SH-SY5Y (cell line): Measurements from ENCODE around the gene DNAAF5.

ENCODE experiments used
- GATA2 ChIP-seq: IDR thresholded peaks from 2 replicates; pipeline ENCODE4 v1.6.1; 2011; ENCODE audit warnings: mild to moderate bottlenecking, low read depth, low read length
- GATA3 ChIP-seq: IDR thresholded peaks from 2 replicates; pipeline ENCODE4 v1.6.1; 2011; ENCODE audit warnings: low read depth, mild to moderate bottlenecking, low read length, moderate library complexity

The DNAAF5 gene

DNA sequence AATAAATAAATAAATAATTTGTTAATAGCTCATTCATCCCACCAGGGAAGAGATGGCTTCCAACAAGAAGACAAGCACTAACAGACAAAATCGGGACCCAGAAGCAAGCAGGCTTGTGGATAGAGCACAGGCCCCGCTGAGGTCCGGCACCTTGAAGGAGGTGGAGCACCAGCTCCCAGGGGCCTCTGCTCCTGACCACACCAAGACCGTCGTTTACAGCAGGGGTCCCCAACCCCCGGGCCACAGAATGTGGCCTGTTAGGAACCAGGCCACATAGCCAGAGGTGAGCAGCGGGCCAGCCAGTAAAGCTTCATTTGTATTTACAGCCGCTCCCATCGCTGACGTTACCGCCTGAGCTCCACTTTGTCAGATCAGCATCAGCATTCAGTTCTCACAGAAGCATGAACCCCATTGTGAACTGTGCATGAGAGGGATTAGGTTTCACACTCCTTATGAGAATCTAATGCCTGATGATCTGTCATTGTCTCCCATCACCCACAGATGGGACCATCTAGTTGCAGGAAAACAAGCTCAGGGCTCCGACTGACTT lies 72.5 kb downstream of the DNAAF5 start:
- TF ChIP-seq GATA2 (no peak), GATA3 (no peak)

DNA sequence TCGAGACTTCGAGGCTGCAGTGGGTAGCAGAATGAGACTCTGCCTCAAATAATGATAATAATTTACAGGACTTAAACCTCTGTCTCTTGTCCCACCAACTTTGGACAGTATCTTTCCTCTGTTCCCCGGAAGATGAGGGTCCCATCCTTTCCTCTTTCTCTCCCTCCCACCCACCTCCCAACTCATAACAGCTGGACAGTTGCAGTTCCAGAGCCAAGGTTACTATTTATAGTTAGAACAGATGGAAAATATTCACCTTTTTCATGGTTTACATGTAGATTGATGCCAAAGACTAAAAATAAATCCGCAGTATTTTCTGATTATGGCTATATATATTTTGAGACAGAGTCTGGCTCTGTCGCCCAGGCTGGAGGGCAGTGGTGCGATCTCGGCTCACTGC lies 74.2 kb downstream of the DNAAF5 start:
- TF ChIP-seq GATA3: no peak
- no peak for TF ChIP-seq GATA2

DNA sequence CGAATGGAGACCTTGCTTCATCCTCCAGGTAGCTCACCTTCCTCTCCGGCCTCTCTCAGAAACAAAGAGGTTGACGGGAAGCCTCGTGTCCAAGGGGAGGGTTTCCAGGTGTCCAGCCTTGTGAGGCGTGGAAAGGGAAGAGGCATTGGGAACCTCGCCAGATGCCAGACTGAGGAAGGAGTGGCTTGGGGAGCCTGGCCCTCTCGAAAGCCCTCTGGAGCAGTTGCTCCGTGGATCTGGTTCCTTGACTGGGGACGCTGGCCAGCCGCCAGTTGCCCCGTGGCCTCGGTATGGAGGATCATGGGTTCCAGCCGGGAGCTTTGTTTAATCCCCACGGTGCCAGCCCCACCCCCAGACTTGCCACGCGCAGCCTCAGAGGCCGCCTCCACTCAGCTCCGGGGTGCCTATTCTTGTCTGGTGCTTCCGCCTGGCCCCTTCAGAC lies 75.5 kb downstream of the DNAAF5 start:
- no peak for TF ChIP-seq GATA2
- TF ChIP-seq GATA3: no peak

DNA sequence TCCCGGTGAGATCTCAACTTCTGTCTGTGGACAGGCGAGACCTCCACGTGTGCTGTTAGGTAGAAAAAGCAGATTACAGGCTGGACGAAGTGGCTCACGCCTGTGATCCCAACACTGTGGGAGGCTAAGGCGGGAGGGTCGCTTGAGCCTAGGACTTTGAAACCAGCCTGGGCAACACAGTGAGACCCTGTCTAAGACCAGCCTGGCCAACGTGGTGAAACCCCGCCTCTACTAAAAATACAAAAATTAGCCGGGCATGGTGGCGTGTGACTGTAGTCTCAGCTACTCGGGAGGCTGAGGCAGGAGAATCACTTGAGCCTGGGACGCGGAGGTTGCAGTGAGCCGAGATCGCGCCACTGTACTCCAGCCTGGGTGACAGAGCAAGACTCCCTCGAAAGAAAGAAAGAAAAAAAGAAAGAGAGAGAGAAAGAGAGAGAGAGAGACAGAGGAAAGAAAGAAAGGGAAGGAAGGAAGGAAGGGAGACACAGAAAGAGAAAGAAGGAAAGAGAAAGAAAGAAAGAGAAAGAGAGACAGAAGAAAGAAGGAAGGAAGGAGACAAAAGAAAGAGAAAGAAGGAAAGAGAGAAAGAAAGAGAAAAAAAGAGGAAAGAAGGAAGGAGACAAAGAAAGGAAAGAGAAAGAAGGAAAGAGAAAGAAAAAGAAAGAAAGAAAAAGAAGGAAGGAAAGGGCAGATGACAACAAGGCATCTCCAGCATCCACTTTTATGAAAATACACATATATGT lies 76.2 kb downstream of the DNAAF5 start:
- TF ChIP-seq GATA2 (no peak), GATA3 (no peak)

DNA sequence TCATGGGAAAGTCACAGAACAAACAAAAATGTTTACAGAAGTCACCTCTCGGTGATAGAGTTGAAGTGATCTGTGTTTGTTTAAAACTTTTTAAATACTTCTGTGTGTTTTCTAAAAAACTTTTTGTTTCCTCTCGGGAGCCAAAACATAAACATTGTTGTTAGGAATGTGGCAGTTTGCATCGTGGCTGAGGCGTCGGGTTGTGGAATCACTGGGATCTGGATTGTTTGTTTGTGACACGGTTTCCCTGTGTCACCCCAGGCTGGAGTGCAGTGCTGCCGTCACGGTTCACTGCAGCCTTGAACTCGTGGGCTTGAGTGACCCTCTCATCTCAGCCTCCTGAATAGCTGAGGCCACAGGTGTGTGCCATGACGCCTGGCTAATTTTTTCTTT lies 76.7 kb downstream of the DNAAF5 start:
- TF ChIP-seq GATA2 (no peak), GATA3 (no peak)

DNA sequence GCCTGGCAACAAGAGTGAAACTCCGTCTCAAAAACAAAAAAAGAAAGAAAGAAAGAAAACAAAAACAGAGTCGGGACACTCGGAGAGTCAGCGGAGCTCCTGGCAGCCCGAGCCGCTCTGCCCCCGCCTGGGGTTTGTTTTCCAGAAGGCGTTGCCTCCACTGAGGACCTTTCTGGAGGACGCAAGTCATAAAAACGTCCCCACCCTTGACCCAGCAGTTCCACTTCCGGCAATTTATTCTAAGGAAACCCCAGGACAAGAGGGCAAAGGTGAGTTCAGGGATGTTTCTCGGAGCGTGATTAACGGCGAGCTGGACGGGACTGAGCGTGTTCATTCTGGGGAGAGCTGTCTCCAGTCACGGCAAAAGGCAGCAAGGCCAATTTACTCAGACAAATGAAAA lies 78.8 kb downstream of the DNAAF5 start:
- TF ChIP-seq GATA3 (no peak), GATA2 (no peak)

DNA sequence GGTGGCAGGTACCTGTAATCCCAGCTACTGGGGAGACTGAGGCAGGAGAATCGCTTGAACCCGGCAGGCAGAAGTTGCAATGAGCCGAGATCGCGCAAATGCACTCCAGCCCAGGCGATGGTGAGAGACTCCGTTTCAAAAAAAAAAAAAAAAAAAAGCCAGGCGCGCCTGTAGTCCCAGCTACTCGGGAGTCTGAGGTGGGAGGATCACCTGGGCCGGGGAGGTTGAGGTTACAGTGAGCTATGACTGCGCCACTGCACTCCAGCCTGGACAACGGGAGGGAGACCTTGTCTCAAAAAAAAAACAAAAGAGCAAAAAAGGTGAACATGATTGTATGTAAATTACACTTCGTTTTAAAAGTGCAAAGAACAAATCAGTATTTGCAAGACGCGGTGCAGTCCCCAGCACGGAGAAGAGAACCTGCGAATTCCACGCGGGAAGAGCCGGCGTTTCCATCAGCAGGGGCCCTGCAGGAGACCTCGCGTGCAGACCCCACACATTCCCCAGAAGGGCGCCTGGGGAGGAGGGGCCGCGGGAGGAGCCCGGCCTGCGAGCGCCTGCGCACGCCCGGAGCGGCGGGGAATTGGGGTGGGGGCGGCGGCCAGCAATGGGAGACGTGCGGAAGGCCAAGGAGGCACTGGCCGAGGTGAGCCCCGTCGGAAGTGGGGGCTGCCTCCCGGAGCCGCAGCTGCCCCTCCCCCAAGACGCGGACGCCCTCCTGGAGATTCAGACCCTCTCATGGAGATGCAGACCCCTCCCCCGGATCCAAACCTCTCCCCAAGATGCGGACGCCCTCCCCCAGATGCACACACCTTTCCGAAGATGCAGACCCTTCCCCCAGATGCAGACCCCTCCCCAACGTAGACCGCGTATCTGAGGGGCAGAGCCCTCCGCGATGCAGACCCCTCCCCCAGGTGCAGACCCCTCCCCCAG lies 89.1 kb downstream of the DNAAF5 start:
- TF ChIP-seq GATA3: no peak
- no peak for TF ChIP-seq GATA2

DNA sequence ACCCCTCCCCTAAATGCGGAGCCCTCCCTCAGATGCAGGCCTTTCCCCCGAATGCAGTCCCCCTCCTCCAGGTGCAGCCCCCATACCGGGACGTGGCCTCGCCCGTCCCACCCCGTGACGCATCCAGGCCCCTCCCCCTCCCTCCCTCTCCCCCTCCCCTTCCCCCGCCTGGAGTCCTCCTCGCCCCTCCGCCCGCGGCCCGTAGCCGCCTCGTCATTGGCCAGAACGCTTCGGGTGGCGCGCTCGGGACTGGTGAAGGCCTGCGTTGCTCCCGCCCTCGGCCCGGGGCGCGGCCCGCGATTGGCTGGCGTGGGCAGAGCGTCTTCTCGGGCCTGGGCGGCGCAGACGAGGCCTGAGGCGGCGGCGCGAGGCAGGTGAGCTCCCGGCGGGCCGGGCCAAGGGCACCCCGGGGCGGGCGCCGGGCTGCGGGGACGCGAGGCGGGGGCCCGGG lies 89.8 kb downstream of the DNAAF5 start:
- TF ChIP-seq GATA3 (no peak), GATA2 (no peak)

DNA sequence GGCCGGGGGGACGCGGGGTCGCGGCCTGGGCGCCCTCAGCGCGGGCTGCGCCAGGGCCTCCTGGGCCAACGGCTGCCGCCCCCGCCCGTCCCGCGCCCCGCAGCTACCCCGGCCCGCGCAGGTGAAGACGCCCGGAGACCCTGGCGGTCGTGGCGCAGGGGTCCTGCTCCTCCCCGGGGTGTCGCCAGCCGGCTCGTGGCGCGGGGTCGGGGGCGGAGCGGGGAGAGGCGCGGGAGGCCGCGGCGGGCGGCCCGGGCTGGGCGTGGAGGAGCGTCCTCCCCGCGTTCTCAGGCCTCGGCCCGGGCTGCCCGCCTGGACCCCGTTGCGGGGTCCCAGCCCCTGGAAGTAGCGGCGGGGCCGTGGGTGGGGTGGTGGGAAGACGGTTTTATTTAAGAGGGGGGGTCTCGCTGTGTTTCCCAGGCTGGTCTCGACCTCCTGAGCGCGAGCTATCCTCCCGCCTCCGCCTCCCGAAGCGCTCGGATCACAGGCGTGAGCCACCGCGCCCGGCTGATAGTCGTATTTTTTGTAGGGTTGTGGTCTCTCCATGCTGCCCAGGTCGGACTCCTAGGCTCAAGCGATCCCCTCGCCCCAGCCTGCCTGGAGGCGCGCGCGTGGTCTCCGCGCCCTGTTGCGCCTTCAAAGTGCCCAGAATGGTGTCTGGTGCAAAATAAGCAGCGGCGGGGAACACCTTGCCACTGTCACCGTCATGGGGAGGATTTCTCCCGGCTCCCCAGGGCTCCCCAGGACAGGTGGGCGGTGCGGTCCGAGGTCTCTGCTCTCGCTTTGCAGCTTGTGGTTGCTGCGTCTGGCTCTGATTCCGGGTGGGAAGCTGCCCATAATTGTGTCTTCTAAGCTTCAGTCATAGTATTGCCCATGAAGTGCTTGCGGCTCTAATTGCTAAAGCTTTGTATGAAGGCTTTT lies 90.5 kb downstream of the DNAAF5 start:
- TF ChIP-seq GATA3 (no peak), GATA2 (no peak)

DNA sequence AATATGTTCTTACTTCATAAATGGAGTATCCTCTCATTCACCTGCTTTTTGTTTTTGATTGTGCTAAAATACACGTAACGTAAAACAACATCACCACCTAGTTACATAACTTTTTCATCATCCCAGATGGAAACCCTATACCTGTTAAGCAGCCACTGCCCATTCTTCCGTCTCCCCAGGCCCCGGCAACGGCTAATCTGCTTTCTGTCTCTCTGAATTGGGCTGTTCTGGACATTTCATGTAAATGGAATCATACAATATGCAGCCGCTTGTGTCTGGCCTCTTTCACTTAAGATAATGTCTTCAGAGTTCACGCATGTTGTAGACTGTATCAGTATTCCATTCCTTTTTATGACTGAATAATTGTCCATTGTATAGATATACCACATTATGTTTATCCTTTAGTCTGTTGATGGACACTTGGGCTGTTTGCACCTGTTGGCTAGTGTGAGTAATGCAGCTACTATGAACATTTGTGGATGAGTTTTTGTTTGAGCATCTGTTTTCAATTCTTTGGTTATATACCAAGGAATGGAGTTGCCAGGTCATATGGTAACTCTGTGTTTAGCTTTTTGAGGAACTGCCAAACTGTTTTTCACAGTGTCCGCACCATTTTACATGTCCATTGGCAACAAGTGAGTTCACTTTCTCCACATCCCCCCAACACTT lies 91.7 kb downstream of the DNAAF5 start:
- TF ChIP-seq GATA2 (no peak), GATA3 (no peak)

DNA sequence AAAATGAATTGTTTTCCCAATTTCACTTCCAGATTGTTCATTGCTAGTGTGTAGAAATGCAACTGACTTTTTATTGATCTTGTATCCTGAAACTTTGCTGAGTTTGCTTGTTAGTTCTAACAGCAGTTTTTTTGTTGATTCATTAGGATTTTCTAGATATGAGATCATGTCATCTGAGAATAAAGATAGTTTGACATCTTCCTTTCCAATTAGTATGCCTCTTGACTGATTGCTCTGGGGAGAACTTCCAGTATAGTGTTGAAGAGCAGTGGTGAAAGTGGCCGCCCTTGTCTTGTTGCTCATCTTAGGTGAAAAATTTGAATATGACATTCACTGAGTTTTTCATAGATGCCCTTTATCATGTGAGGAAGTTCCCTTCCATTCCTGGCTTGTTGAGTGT lies 93.8 kb downstream of the DNAAF5 start:
- TF ChIP-seq GATA2 (no peak), GATA3 (no peak)

DNA sequence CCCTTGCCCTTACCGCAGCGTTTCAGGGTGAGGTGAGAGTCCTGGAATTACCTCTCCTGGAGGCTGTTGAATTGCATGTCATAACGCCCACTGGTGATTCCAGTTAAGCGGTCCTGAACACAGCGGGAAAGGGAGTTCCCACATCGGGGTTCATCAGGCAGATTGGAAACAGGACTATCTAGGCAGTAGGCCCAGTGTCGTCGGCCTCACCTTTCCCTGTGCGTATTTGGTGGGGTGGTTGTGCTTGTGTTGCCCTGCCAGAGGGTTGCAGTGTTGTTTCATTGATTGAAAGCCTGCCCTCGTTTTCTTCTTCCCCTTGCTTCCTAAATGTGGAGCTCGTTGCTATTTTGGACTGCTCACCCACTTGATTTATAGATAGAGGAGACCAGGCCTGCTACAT lies 95.2 kb downstream of the DNAAF5 start:
- TF ChIP-seq GATA3: no peak

DNA sequence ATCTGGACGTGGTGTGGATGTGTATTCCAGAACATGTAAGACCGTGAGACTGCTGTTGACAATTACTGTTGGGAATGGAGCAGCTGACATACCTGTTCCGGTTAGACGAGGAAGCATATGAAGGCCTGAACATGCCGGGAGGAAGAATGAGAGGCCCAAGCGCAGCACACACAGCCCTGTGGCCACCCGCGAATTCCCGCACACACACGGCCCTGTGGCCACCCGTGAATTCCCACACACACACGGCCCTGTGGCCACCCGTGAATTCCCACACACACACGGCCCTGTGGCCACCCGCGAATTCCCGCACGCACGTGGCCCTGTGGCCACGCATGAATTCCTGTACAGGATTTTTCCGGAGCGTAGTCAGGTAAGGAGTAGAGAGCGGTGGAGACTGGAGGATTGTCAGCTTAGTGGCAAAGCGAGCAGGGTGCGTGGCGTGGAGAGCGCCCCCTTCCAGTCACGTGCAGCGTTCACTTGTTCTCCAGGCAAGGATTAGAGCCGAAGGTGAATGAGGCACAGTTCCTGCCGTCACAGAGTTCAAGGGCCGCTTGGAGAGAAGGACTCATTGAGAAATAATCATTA lies 96.3 kb downstream of the DNAAF5 start:
- TF ChIP-seq GATA2: no peak
- TF ChIP-seq GATA3: no peak
